ENCODE data around the gene SLC35A1. TPM values are rescaled to one million over a fixed set of nuclear protein-coding genes. Genes with fewer than 3 reads are reported as not detected.

The SLC35A1 gene
- total and polyA plus RNA-seq, 2 of the 8 experiments (the other 6 are each of a cell fraction or from before 2014, with no cell fraction given) = 4.7 to 9.2 TPM

- TF ChIP-seq CHD7 (IDR thresholded peaks at IDR 0.05; ENCODE audit: insufficient replicate concordance, low read length) = no peak
- no peak for TF ChIP-seq CTCF (IDR thresholded peaks at IDR 0.05; ENCODE audit: control extremely low read depth in 1 of 3, insufficient read depth in 1 of 3, low read depth in 1 of 3, low read length in 3 of 3)
- peak; percentile 67 for TF ChIP-seq ASH2L (IDR thresholded peaks at IDR 0.05; ENCODE audit: low read length)
- TF ChIP-seq TAF7 (optimal IDR thresholded peaks at IDR 0.05; ENCODE audit: borderline replicate concordance, low read depth, low read length) = no peak
- no peak for TF ChIP-seq NANOG (IDR thresholded peaks at IDR 0.05; ENCODE audit: insufficient read depth, low read depth, low read length, poor library complexity, severe bottlenecking)
- no peak for TF ChIP-seq JUN (IDR thresholded peaks at IDR 0.05; ENCODE audit: low read depth, low read length)
Measured at GRCh38 chr6:87472525-87473418, at the start of gene SLC35A1 (continued).

All from H1 (cell line).